Activated T-cell treated with anti-CD3 and anti-CD28 coated beads, Interleukin-2, amount 50 U/mL, for 72 hours (primary cell): ENCODE results near the gene ZC3H4. TPM values are rescaled to one million over a fixed set of nuclear protein-coding genes. Genes with fewer than 3 reads are reported as not detected.
"Not testable (repeated sequence)": the region's sequence is repeated elsewhere in the genome, so short reads cannot be mapped to it uniquely, and the experiment has no call there.

Experiments
- ATAC-seq, 2 donors: fragments of 150-1000 bp; cut with Tn5 transposase; replicated peaks in 1 of 2; 2 replicates each; pipeline ENCODE4 v1.10.0; 2021; ENCODE audit warnings: moderate library complexity in 2 of 2, mild to moderate bottlenecking in 1 of 2
- DNase-seq, 2 donors: peaks; one replicate each; pipeline ENCODE4 v3.0.0; 2021 to 2022; ENCODE audit warnings: mixed read lengths in 1 of 2
- H3K27ac Mint-ChIP-seq: one replicate; pipeline ENCODE4 v1.8.0; 2022; ENCODE audit warnings: mild to moderate bottlenecking, moderate library complexity, mixed read lengths
- H3K27me3 Mint-ChIP-seq: one replicate; pipeline ENCODE4 v1.8.0; 2022; ENCODE audit warnings: low read depth, mixed read lengths
- H3K36me3 Mint-ChIP-seq, 2 donors: one replicate each; pipeline ENCODE4 v1.8.0; 2022; ENCODE audit warnings: mixed read lengths in 2 of 2, mild to moderate bottlenecking in 1 of 2; ENCODE audit not compliant: insufficient read depth in 2 of 2
- H3K4me1 Mint-ChIP-seq: one replicate; pipeline ENCODE4 v1.8.0; 2022; ENCODE audit warnings: low read depth, mixed read lengths
- H3K4me3 Mint-ChIP-seq, 2 donors: one replicate each; pipeline ENCODE4 v1.8.0; 2022; ENCODE audit warnings: mild to moderate bottlenecking in 2 of 2, mixed read lengths in 2 of 2, moderate library complexity in 2 of 2
- H3K9me3 Mint-ChIP-seq, 2 donors: one replicate each; pipeline ENCODE4 v1.8.0; 2022; ENCODE audit warnings: mixed read lengths in 2 of 2
- total RNA-seq, 2 donors: library from RNA; stranded (reverse); gene quantifications; one replicate each; pipeline ENCODE4 v1.2.3, GENCODE V29; 2022

Gene ZC3H4
- total RNA-seq, 2 donors from 2014 or later, result 76.0 to 84.0 TPM

GRCh38 chr19:47109541-47110375 is 3.8 kb downstream of the ZC3H4 start:
- Mint-ChIP-seq H3K4me3 (peak overlapping the region; percentile 93 to 100), H3K27me3 (no peaks in the 10 kb centered on the region), H3K27ac (peak overlapping the region; percentile 94), H3K9me3 (no peaks in the 10 kb centered on the region), H3K36me3 (peaks cover 25 to 41% of the 10 kb centered on the region in 2 donors), H3K4me1 (peaks cover 69% of the 10 kb centered on the region)
- DNase-seq (peak; percentile 81 to 82), ATAC-seq (peak; percentile 16 to 31)

- DNase-seq (no peak), ATAC-seq (no peak)
- no peaks in the 10 kb centered on the region for H3K9me3 Mint-ChIP-seq
- peaks cover 25 to 41% of the 10 kb centered on the region in 2 donors for H3K36me3 Mint-ChIP-seq
- H3K27me3 Mint-ChIP-seq, result no peaks in the 10 kb centered on the region
- H3K27ac Mint-ChIP-seq, result peak overlapping the region; percentile 94
- H3K4me1 Mint-ChIP-seq, result peaks cover 66% of the 10 kb centered on the region
- peak overlapping the region; percentile 93 to 100 for H3K4me3 Mint-ChIP-seq
Measured at GRCh38 chr19:47109177-47109540, 4.4 kb downstream of the ZC3H4 start.

- DNase-seq, result peak in 1 of 2 donors; percentile 39
- H3K36me3 Mint-ChIP-seq, result peaks cover 24 to 38% of the 10 kb centered on the region in 2 donors
- H3K27ac Mint-ChIP-seq, result peak overlapping the region; percentile 94
- H3K9me3 Mint-ChIP-seq, result no peaks in the 10 kb centered on the region
- H3K27me3 Mint-ChIP-seq, result no peaks in the 10 kb centered on the region
- H3K4me3 Mint-ChIP-seq, result peak overlapping the region; percentile 93 to 100
- ATAC-seq, result no peak
- H3K4me1 Mint-ChIP-seq, result peaks cover 59% of the 10 kb centered on the region
Measured at GRCh38 chr19:47107953-47108746, 5.4 kb downstream of the ZC3H4 start.

GRCh38 chr19:47107202-47107952 is 6.2 kb downstream of the ZC3H4 start:
- ATAC-seq, result peak; percentile 46 to 53
- no peaks in the 10 kb centered on the region for H3K9me3 Mint-ChIP-seq
- peak; percentile 62 for DNase-seq
- no peaks in the 10 kb centered on the region for H3K27me3 Mint-ChIP-seq
- H3K36me3 Mint-ChIP-seq, result peaks cover 22 to 38% of the 10 kb centered on the region in 2 donors
- peak overlapping the region; percentile 94 for H3K27ac Mint-ChIP-seq
- peaks cover 66% of the 10 kb centered on the region for H3K4me1 Mint-ChIP-seq
- H3K4me3 Mint-ChIP-seq, result peak overlapping the region; percentile 93 to 100

GRCh38 chr19:47106821-47107201 is 6.8 kb downstream of the ZC3H4 start:
- H3K9me3 Mint-ChIP-seq, result no peaks in the 10 kb centered on the region
- H3K27me3 Mint-ChIP-seq, result no peaks in the 10 kb centered on the region
- H3K27ac Mint-ChIP-seq, result peak overlapping the region; percentile 94
- peaks cover 22 to 38% of the 10 kb centered on the region in 2 donors for H3K36me3 Mint-ChIP-seq
- ATAC-seq, result no peak
- peaks cover 71% of the 10 kb centered on the region for H3K4me1 Mint-ChIP-seq
- DNase-seq, result no peak
- H3K4me3 Mint-ChIP-seq, result peak overlapping the region; percentile 93 to 100

GRCh38 chr19:47105874-47106273 is 7.7 kb downstream of the ZC3H4 start:
- peak overlapping the region; percentile 58 to 93 for H3K4me3 Mint-ChIP-seq
- H3K36me3 Mint-ChIP-seq, result peaks cover 16 to 31% of the 10 kb centered on the region in 2 donors

GRCh38 chr19:47104680-47105079 is 8.9 kb downstream of the ZC3H4 start:
- H3K4me3 Mint-ChIP-seq, result no peak overlapping the region
- peaks cover 74% of the 10 kb centered on the region for H3K4me1 Mint-ChIP-seq
- no peak for DNase-seq
- no peak for ATAC-seq
- H3K9me3 Mint-ChIP-seq, result no peaks in the 10 kb centered on the region
- peaks cover 8 to 21% of the 10 kb centered on the region in 2 donors for H3K36me3 Mint-ChIP-seq
- H3K27ac Mint-ChIP-seq, result no peak overlapping the region
- H3K27me3 Mint-ChIP-seq, result no peaks in the 10 kb centered on the region

More at GRCh38 chr19:47105874-47106273, 7.7 kb downstream of the ZC3H4 start:
- H3K27ac Mint-ChIP-seq, result peak overlapping the region; percentile 94
- H3K27me3 Mint-ChIP-seq, result no peaks in the 10 kb centered on the region
- ATAC-seq, result no peak
- H3K9me3 Mint-ChIP-seq, result no peaks in the 10 kb centered on the region
- peaks cover 74% of the 10 kb centered on the region for H3K4me1 Mint-ChIP-seq
- peak in 1 of 2 donors; percentile 8 for DNase-seq

DNA sequence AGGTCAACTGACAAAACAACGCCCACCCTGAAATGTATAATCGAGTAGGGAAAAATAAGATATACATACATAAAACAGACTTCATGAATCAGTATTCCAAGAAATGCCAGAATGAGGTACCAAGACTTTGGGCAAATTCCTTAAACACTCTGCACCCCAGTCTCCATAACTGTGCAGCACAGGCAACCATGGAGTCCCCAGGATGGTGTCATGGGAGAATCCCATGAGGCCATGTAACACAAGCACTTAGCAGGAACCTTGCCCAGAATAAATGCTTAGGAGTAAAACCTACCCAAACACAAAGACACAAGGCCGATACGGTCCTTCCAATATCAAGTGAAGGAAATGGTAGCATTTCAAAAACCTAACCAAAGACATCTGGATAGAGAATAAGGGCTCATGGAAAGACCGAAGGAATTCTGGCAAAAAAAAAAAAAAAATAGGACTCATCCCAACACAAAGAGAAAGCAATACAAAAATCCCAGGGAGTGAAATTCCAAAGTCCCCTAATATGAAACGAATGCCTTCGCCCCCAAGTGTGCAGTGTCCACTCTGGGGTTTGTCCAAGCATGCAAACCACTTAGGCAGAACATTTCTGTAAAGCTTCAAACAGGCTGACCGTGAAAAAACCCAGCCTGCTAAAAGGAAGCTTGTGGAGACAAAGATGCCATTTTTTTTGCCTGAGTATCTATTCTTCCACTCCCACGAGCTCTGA is 11.1 kb downstream of the ZC3H4 start:
- no peaks in the 10 kb centered on the region for H3K27me3 Mint-ChIP-seq
- H3K4me1 Mint-ChIP-seq, result peaks cover 71% of the 10 kb centered on the region
- no peak for DNase-seq
- H3K36me3 Mint-ChIP-seq, result peaks cover 4 to 14% of the 10 kb centered on the region in 2 donors
- H3K27ac Mint-ChIP-seq, result peak overlapping the region; percentile 39
- no peak overlapping the region for H3K4me3 Mint-ChIP-seq
- ATAC-seq, result no peak
- no peaks in the 10 kb centered on the region for H3K9me3 Mint-ChIP-seq

DNA sequence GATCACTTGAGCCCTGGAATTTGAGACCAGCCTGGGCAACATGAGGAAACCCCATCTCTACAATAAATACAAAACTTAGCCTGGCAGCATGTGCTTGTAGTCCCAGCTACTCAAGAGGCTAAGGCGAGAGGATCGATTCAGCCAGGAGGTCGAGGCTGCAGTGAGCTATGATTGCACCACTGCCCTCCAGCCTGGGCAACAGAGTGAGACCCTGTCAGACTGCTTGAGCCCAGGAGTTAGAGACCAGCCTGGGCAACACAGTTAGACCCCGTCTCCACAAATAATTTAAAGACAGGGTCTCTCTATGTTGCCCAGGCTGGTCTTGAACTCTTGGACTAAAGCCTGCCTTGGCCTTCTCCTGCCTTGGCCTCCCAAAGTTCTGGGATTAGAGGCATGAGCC is 12.5 kb downstream of the ZC3H4 start:
- not testable (repeated sequence) for H3K27ac Mint-ChIP-seq, DNase-seq, ATAC-seq, H3K27me3 Mint-ChIP-seq, H3K9me3 Mint-ChIP-seq, H3K4me3 Mint-ChIP-seq
- peaks cover 70% of the 10 kb centered on the region for H3K4me1 Mint-ChIP-seq
- H3K36me3 Mint-ChIP-seq, result peaks cover 4 to 20% of the 10 kb centered on the region in 2 donors

DNA sequence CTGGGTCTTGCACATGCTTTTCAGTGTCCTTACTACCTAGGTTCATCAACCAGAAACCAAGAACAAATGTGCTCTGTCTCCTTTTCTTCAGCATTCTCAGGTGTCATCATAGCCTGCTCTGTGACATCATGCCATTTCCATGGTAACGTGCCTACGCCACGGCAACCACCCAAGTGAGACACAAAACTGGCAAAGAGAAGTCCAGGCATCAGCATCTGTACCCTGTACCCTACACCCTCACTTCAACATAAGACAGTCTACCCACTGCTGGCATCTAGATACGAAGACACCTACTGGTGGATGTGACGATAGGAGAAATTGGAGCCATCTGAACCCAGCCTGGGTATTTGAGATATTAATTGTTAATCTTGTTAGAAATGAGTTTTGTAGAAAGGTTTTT is 13.3 kb downstream of the ZC3H4 start:
- DNase-seq (peak in 1 of 2 donors; percentile 53), ATAC-seq (peak; percentile 44 to 65)
- Mint-ChIP-seq H3K4me1 (peaks cover 70% of the 10 kb centered on the region), H3K9me3 (no peaks in the 10 kb centered on the region), H3K4me3 (no peak overlapping the region), H3K27me3 (no peaks in the 10 kb centered on the region), H3K27ac (peak overlapping the region; percentile 27), H3K36me3 (peaks cover 2 to 15% of the 10 kb centered on the region in 2 donors)

- Mint-ChIP-seq H3K9me3 (no peaks in the 10 kb centered on the region), H3K27ac (peak overlapping the region; percentile 91), H3K4me3 (no peak overlapping the region), H3K4me1 (peaks cover 73% of the 10 kb centered on the region), H3K36me3 (peaks cover 3 to 15% of the 10 kb centered on the region in 2 donors), H3K27me3 (no peaks in the 10 kb centered on the region)
- DNase-seq, result no peak
- ATAC-seq, result no peak
Measured at GRCh38 chr19:47099576-47100050, 14.0 kb downstream of the ZC3H4 start.

GRCh38 chr19:47098608-47099007 is 15.0 kb downstream of the ZC3H4 start:
- peak overlapping the region; percentile 85 for H3K27ac Mint-ChIP-seq
- H3K36me3 Mint-ChIP-seq, result peaks cover 7 to 20% of the 10 kb centered on the region in 2 donors
- H3K4me1 Mint-ChIP-seq, result peaks cover 83% of the 10 kb centered on the region
- no peak overlapping the region for H3K4me3 Mint-ChIP-seq
- DNase-seq, result no peak
- no peaks in the 10 kb centered on the region for H3K27me3 Mint-ChIP-seq
- no peak for ATAC-seq
- H3K9me3 Mint-ChIP-seq, result no peaks in the 10 kb centered on the region
